Brain microvascular endothelial cell (primary cell): ENCODE results near the gene DCTN4.

Source experiments
- DNase-seq: peaks from one replicate; pipeline ENCODE4 v3.0.0-alpha.2; 2020
- H3K27ac ChIP-seq: fragments of 250-450 bp; sonication (Bioruptor Pico); 2 replicates; pipeline ENCODE4 v1.5.1; 2020; ENCODE audit warnings: mild to moderate bottlenecking, moderate library complexity
- H3K27me3 ChIP-seq: fragments of 250-450 bp; sonication (Bioruptor Pico); replicated peaks from 2 replicates; pipeline ENCODE4 v1.5.1; 2020; ENCODE audit warnings: mild to moderate bottlenecking
- H3K36me3 ChIP-seq: fragments of 250-450 bp; sonication (Bioruptor Pico); replicated peaks from 2 replicates; pipeline ENCODE4 v1.5.1; 2020; ENCODE audit warnings: mild to moderate bottlenecking
- H3K4me3 ChIP-seq: 2 replicates; pipeline ENCODE4 v1.5.1; 2011; ENCODE audit warnings: low read depth, mild to moderate bottlenecking, control low read depth, low read length, moderate library complexity
- CTCF ChIP-seq: IDR thresholded peaks from 2 replicates; pipeline ENCODE4 v1.5.1; 2011; ENCODE audit warnings: low read depth, mild to moderate bottlenecking, moderate library complexity, low read length, control low read depth, inconsistent platforms; ENCODE audit errors: missing control alignments
- in situ Hi-C: cut with HindIII; loops from 2 replicates; pipeline ENCODE4 v1.10.0; 2017; ENCODE audit warnings: low sequenced_read_pairs, low pct_ligation_motif_present

Gene DCTN4

DNA sequence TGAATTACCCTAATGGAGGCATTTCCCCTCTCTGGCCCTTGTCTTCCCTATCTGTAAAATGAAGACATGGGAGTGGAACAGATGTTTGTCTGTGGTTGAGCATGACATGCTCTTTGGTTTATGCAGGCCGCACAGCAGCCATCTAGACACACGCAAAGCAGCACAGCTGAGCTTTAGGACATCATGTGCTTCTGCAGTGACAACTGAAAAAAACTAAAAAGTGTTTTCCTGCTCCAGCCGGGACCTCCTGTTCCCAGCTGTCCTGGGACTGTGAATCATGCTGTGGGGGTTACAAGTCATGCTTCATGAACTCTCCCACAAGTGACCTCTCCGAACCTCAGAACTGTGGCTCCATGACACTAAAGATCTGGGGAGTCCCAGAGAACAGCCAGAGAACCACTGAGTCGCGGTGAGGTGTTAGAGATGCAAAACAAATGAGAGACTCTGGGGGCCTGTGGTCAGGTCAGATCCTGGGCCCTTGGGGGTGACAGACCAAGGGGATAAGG lies 21.4 kb upstream of the DCTN4 start:
- in situ Hi-C loops, result no loop called here
- Histone ChIP-seq H3K4me3 (peak overlapping the region; percentile 92), H3K27me3 (no peaks in the 10 kb centered on the region), H3K27ac (peak overlapping the region; percentile 43), H3K36me3 (no peaks in the 10 kb centered on the region)
- peak; percentile 54 for DNase-seq
- no peak for TF ChIP-seq CTCF

DNA sequence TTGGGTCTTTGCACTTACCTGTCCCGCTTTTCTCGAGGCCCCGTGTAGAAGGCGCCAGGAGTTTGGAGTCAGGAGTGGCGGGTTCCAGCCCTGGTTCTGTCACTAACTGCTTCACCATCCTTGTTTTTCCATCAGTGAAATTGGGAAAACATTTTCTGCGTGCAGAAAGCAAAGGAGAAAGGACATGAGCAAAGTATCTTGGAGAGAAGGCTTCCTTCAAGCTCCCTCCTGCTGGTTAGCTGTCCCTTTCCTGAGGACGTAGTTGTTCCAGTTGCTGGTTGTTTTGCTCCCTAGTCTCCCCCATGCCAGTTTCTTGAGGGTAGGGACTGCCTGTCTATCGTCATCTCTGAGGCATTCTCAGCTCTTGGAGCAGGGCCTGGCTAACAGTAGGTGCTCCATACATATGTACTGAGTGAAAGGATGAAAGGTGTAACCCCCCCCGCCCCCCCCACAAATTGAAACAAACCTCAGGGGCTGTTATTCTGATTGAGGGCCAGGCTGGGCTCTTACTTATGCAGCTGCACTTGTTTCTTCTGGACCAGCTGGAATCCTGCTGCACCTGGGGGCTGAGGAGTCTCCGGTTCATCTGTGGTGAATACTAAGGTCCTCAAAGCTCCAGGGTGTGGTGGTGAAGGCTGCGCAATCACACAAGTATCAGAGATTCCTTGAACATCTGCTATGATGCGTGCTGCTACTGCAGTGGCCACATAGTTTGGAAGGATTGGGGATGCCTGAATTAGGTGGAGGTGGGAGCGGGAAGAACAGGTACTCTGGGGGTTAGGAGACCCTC lies 20.8 kb upstream of the DCTN4 start:
- no peak for DNase-seq
- in situ Hi-C loops, result no loop called here
- TF ChIP-seq CTCF, result no peak
- no peaks in the 10 kb centered on the region for H3K36me3 ChIP-seq
- peak overlapping the region; percentile 92 for H3K4me3 ChIP-seq
- no peaks in the 10 kb centered on the region for H3K27me3 ChIP-seq
- peak overlapping the region; percentile 63 for H3K27ac ChIP-seq

GRCh38 chr5:150778517-150779396 lies 19.9 kb upstream of the DCTN4 start, which contains the start of gene SMIM3:
Gene SMIM3 (plus strand): TSS chr5:150778757. CDS start chr5:150795441, 16,684 bp downstream.
- Histone ChIP-seq H3K4me3 (peak within 1 kb of the TSS; percentile 92), H3K27me3 (no peaks in the 10 kb centered on the region), H3K36me3 (no peaks in the 10 kb centered on the region), H3K27ac (peak within 1 kb of the TSS; percentile 63)
- peak; percentile 69 for TF ChIP-seq CTCF
- peak; percentile 44 for DNase-seq
- in situ Hi-C loops, result no loop called here

- no peaks in the 10 kb centered on the region for H3K27me3 ChIP-seq
- peak; percentile 55 for DNase-seq
- peak overlapping the region; percentile 63 for H3K27ac ChIP-seq
- peak overlapping the region; percentile 92 for H3K4me3 ChIP-seq
- in situ Hi-C loops, result no loop called here
- TF ChIP-seq CTCF, result no peak
- H3K36me3 ChIP-seq, result no peaks in the 10 kb centered on the region
Observed at GRCh38 chr5:150778088-150778516, 19.3 kb upstream of the DCTN4 start.

- peak overlapping the region; percentile 63 for H3K27ac ChIP-seq
- H3K27me3 ChIP-seq, result no peaks in the 10 kb centered on the region
- no peaks in the 10 kb centered on the region for H3K36me3 ChIP-seq
- no peak for TF ChIP-seq CTCF
- no peak for DNase-seq
- H3K4me3 ChIP-seq, result peak overlapping the region; percentile 92
- in situ Hi-C loops, result no loop called here
Observed at GRCh38 chr5:150777685-150778084, 18.9 kb upstream of the DCTN4 start.
